Endothelial cell of umbilical vein (primary cell): ENCODE results near the gene RASAL1.

Experiments
- CTCF ChIP-seq, 2 donors: IDR thresholded peaks; 1 replicate in 1 of 2; 2 replicates in 1 of 2; pipeline ENCODE4 v1.5.1; 2011; ENCODE audit warnings: low read length in 2 of 2, mild to moderate bottlenecking in 2 of 2, moderate library complexity in 2 of 2, control low read depth in 1 of 2, inconsistent platforms in 1 of 2, low read depth in 1 of 2; ENCODE audit not compliant: insufficient read depth in 1 of 2; ENCODE audit errors: extremely low read depth in 1 of 2
- EZH2 ChIP-seq: IDR thresholded peaks from 2 replicates; pipeline ENCODE4 v1.6.1; 2012; ENCODE audit warnings: borderline replicate concordance, low read depth, mild to moderate bottlenecking, moderate library complexity, low read length, inconsistent platforms; ENCODE audit not compliant: severe bottlenecking
- FOS ChIP-seq: IDR thresholded peaks from 2 replicates; pipeline ENCODE4 v1.6.1; 2011; ENCODE audit warnings: mild to moderate bottlenecking, low read length, moderate library complexity, borderline replicate concordance; ENCODE audit not compliant: insufficient read depth
- GATA2 ChIP-seq: IDR thresholded peaks from 2 replicates; pipeline ENCODE4 v1.7.0; 2011; ENCODE audit warnings: low read depth, mild to moderate bottlenecking, moderate library complexity, mixed read lengths, low read length; ENCODE audit not compliant: insufficient read length, insufficient read depth
- MAX ChIP-seq: IDR thresholded peaks from 2 replicates; pipeline ENCODE4 v1.6.1; 2011; ENCODE audit not compliant: insufficient read depth, insufficient read length
- MYC ChIP-seq: IDR thresholded peaks from one replicate; pipeline ENCODE4 v1.6.1; 2011; ENCODE audit warnings: mild to moderate bottlenecking, low read depth, low read length
- POLR2A ChIP-seq: IDR thresholded peaks from 2 replicates; pipeline ENCODE4 v1.6.1; 2012; ENCODE audit warnings: low read depth, mild to moderate bottlenecking, control low read depth, low read length
- POLR2AphosphoS5 ChIP-seq: IDR thresholded peaks from 2 replicates; pipeline ENCODE4 v1.6.1; 2012; ENCODE audit warnings: low read depth, mild to moderate bottlenecking, control low read depth, low read length, moderate library complexity; ENCODE audit not compliant: insufficient read depth

GRCh38 chr12:113062502-113063395 lies 72.8 kb downstream of the RASAL1 start:
- TF ChIP-seq EZH2 (no peak), POLR2A (no peak), CTCF (IDR thresholded peaks at IDR 0.05; ENCODE audit: extremely low read depth in 1 of 2, insufficient read depth in 1 of 2, low read depth in 1 of 2, low read length in 2 of 2) (no peak), MAX (no peak), MYC (no peak), FOS (no peak), POLR2AphosphoS5 (no peak), GATA2 (no peak)
